ENCODE data around the gene CSTF1. TPM values are rescaled to one million over a fixed set of nuclear protein-coding genes. Genes with fewer than 3 reads are reported as not detected.
A peak's percentile ranks its signal among the peaks of the same experiment; 100 is the strongest.

Gene CSTF1
- polyA plus RNA-seq, 1 of the 3 experiments (the other 2 are of a cell fraction): 23.4 TPM

DNA sequence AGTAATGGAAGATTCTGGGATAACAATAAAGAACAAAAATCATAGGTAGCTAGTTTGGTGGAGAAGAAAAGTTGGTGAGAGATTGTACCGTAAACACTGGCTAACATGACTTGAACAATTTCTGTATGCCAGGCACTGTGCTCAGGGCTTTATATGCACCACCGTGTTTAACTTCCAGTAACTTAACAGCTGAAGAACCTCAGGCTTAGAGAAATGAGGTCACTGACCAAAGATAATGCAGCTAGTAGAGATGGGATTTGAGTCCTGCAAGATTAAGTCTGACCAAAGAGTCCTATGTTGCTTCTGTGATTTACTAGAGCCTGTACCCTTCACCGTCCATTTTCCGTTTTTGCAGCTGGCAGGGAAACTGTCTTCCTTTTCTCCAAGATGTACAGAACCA lies 2.7 kb downstream of the CSTF1 start:
- ChIA-PET POLR2A (no interaction called here), CTCF (interaction anchor here (1.5 kb wide), 1 partner anchor 68 kb away, joined by 3 read pairs; no protein-coding TSS in a partner anchor)
- no peak for TF ChIP-seq FOXM1 (IDR thresholded peaks at IDR 0.05; ENCODE audit: low read depth)
- TF ChIP-seq RFX5 (IDR thresholded peaks at IDR 0.05; ENCODE audit: low read length): no peak
- no peak for TF ChIP-seq GATA2 (CRISPR knock-in tag; IDR thresholded peaks at IDR 0.05)
- no peak for TF ChIP-seq RCOR1 (IDR thresholded peaks at IDR 0.05; ENCODE audit: low read length)
- TF ChIP-seq EZH2phosphoT487 (IDR thresholded peaks at IDR 0.05; ENCODE audit: borderline replicate concordance, low read depth): no peak
- TF ChIP-seq, protein P1, sequence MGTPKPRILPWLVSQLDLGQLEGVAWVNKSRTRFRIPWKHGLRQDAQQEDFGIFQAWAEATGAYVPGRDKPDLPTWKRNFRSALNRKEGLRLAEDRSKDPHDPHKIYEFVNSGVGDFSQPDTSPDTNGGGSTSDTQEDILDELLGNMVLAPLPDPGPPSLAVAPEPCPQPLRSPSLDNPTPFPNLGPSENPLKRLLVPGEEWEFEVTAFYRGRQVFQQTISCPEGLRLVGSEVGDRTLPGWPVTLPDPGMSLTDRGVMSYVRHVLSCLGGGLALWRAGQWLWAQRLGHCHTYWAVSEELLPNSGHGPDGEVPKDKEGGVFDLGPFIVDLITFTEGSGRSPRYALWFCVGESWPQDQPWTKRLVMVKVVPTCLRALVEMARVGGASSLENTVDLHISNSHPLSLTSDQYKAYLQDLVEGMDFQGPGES (IDR thresholded peaks at IDR 0.05; ENCODE audit: low read depth, low read length): no peak
- TF ChIP-seq POLR2AphosphoS5 (IDR thresholded peaks at IDR 0.05; ENCODE audit: low read depth, low read length): no peak
- Histone ChIP-seq H3K9me2 (no peaks in the 10 kb centered on the region), H3K4me3 (ENCODE audit: low read depth in 2 of 2, low read length in 1 of 2) (no peak overlapping the region), H3K9me3 (no peaks in the 10 kb centered on the region), H3K9ac (no peak overlapping the region), H2AFZ (ENCODE audit: low read depth) (no peak overlapping the region), H3K79me2 (ENCODE audit: insufficient read depth) (peaks cover 52% of the 10 kb centered on the region), H4K20me1 (ENCODE audit: insufficient read depth) (no peaks in the 10 kb centered on the region), H3K4me2 (no peak overlapping the region), H3F3A (replicated peaks; ENCODE audit: insufficient read depth) (peaks cover 20% of the 10 kb centered on the region), H3K4me1 (ENCODE audit: control insufficient read depth in 1 of 2, insufficient read depth in 2 of 2, low read depth in 1 of 2, low read length in 1 of 2) (peaks cover 13 to 14% of the 10 kb centered on the region in 2 experiments; a peak in 2 of 4 replicates), H3K27me3 (ENCODE audit: insufficient read depth) (no peaks in the 10 kb centered on the region), H3K27ac (ENCODE audit: low read depth in 2 of 2, low read length in 1 of 2) (no peak overlapping the region), H3K36me3 (replicated peaks in 1 of 2; ENCODE audit: control insufficient read depth in 1 of 2, insufficient read depth in 2 of 2, low read length in 1 of 2) (peaks cover 52 to 54% of the 10 kb centered on the region in 2 experiments)
- no peak for DNase-seq
- WGBS (ENCODE audit: low lambda C conversion rate): 94% methylated on average over 4 of the region's 4 CpGs

DNA sequence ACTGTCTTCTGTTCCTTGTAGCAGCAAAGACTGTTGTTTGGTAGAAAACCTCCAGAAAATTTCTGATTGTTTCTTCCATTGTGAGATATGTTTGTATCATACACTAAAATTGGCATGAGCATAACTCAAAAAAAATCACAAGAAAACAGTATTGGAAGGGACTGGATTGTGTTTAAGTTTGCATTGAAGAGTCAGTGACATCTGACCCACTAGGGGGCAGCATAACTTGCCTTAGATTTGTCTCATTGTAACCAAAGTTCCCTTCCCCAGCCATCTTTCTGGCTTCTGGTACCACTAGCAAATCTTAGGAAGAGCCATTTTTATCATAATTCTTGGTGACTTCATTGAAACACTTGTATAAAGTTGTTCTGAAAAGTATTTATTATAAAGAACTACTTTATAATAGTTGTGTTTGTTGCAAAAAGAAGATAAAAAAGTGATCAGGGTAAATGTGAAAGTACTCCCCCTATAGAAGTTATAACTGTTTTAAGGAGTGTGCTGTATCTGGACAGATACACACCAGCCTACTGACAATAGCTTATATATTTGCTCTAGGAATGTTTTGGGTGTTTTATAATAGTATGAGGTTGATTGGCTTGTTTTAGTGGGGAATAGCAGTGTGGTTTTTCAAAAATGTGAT lies 7.7 kb downstream of the CSTF1 start:
- H4K20me1 ChIP-seq (ENCODE audit: insufficient read depth): no peaks in the 10 kb centered on the region
- no peak overlapping the region for H3K9ac ChIP-seq
- no peak overlapping the region for H3K4me2 ChIP-seq
- peaks cover 22% of the 10 kb centered on the region for H3F3A ChIP-seq (replicated peaks; ENCODE audit: insufficient read depth)
- H3K36me3 ChIP-seq (replicated peaks in 1 of 2; ENCODE audit: control insufficient read depth in 1 of 2, insufficient read depth in 2 of 2, low read length in 1 of 2): peaks cover 81 to 85% of the 10 kb centered on the region in 2 experiments
- H3K4me1 ChIP-seq (ENCODE audit: control insufficient read depth in 1 of 2, insufficient read depth in 2 of 2, low read depth in 1 of 2, low read length in 1 of 2): no peaks in the 10 kb centered on the region
- CTCF ChIA-PET: interaction anchor here (1.0 to 2.0 kb wide), 3 partner anchors 9 to 31 kb away, joined by 4 to 5 read pairs (median 4); no protein-coding TSS in a partner anchor
- no peak overlapping the region; a peak in 1 of 4 replicates for H3K27ac ChIP-seq (ENCODE audit: low read depth in 2 of 2, low read length in 1 of 2)
- H3K79me2 ChIP-seq (ENCODE audit: insufficient read depth): peaks cover 32% of the 10 kb centered on the region
- no peak overlapping the region for H2AFZ ChIP-seq (ENCODE audit: low read depth)
- no peaks in the 10 kb centered on the region for H3K9me2 ChIP-seq
- peak; percentile 56 for DNase-seq
- no peaks in the 10 kb centered on the region for H3K27me3 ChIP-seq (ENCODE audit: insufficient read depth)
- POLR2A ChIA-PET: no interaction called here
- peak; percentile 67 for TF ChIP-seq SMC3 (IDR thresholded peaks at IDR 0.05; ENCODE audit: low read depth, low read length)
- TF ChIP-seq FOSL2 (IDR thresholded peaks at IDR 0.05; ENCODE audit: borderline replicate concordance, low read depth): no peak
- TF ChIP-seq, protein P2, sequence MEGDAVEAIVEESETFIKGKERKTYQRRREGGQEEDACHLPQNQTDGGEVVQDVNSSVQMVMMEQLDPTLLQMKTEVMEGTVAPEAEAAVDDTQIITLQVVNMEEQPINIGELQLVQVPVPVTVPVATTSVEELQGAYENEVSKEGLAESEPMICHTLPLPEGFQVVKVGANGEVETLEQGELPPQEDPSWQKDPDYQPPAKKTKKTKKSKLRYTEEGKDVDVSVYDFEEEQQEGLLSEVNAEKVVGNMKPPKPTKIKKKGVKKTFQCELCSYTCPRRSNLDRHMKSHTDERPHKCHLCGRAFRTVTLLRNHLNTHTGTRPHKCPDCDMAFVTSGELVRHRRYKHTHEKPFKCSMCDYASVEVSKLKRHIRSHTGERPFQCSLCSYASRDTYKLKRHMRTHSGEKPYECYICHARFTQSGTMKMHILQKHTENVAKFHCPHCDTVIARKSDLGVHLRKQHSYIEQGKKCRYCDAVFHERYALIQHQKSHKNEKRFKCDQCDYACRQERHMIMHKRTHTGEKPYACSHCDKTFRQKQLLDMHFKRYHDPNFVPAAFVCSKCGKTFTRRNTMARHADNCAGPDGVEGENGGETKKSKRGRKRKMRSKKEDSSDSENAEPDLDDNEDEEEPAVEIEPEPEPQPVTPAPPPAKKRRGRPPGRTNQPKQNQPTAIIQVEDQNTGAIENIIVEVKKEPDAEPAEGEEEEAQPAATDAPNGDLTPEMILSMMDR (IDR thresholded peaks at IDR 0.05): peak; percentile 92
- TF ChIP-seq FOXM1 (IDR thresholded peaks at IDR 0.05; ENCODE audit: low read depth): no peak
- TF ChIP-seq TCF12 (IDR thresholded peaks at IDR 0.05): no peak
- peak; percentile 67 for TF ChIP-seq RAD21 (IDR thresholded peaks at IDR 0.05; ENCODE audit: low read length)
- no peak for TF ChIP-seq TEAD4 (IDR thresholded peaks at IDR 0.05; ENCODE audit: borderline replicate concordance, insufficient read depth)
- no peaks in the 10 kb centered on the region for H3K9me3 ChIP-seq
- H3K4me3 ChIP-seq (ENCODE audit: low read depth in 2 of 2, low read length in 1 of 2): peak overlapping the region in 1 of 2 experiments; percentile 38; a peak in 1 of 4 replicates
